Measurements from ENCODE around the gene EN1. TPM values are rescaled to one million over a fixed set of nuclear protein-coding genes. Genes with fewer than 3 reads are reported as not detected.
A peak's percentile ranks its signal among the peaks of the same experiment; 100 is the strongest.

EN1 gene
- polyA plus RNA-seq, 3 donors, result not detected

- H4K20me1 ChIP-seq (ENCODE audit: insufficient read depth, low read length), result no peaks in the 10 kb centered on the region
- H3K27ac ChIP-seq (ENCODE audit: low read depth in 1 of 2, low read length in 2 of 2), result no peak overlapping the region
- Mint-ChIP-seq H3K27ac (no peak overlapping the region), H3K4me3 (peak overlapping the region; percentile 41 to 86), H3K27me3 (ENCODE audit: low read depth in 3 of 3) (peaks cover 97 to 98% (median 97%) of the 10 kb centered on the region in 3 donors), H3K4me1 (peaks cover 4% of the 10 kb centered on the region), H3K36me3 (peaks cover 0 to 6% of the 10 kb centered on the region in 2 donors), H3K9me3 (peaks cover 0 to 23% (median 11%) of the 10 kb centered on the region in 7 donors)
- TF ChIP-seq, protein P1, sequence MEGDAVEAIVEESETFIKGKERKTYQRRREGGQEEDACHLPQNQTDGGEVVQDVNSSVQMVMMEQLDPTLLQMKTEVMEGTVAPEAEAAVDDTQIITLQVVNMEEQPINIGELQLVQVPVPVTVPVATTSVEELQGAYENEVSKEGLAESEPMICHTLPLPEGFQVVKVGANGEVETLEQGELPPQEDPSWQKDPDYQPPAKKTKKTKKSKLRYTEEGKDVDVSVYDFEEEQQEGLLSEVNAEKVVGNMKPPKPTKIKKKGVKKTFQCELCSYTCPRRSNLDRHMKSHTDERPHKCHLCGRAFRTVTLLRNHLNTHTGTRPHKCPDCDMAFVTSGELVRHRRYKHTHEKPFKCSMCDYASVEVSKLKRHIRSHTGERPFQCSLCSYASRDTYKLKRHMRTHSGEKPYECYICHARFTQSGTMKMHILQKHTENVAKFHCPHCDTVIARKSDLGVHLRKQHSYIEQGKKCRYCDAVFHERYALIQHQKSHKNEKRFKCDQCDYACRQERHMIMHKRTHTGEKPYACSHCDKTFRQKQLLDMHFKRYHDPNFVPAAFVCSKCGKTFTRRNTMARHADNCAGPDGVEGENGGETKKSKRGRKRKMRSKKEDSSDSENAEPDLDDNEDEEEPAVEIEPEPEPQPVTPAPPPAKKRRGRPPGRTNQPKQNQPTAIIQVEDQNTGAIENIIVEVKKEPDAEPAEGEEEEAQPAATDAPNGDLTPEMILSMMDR (IDR thresholded peaks at IDR 0.05), result no peak
- H3K4me1 ChIP-seq (ENCODE audit: control insufficient read depth in 1 of 2, insufficient read depth in 2 of 2, low read length in 2 of 2), result no peaks in the 10 kb centered on the region
- DNase-seq, result no peak
- peak overlapping the region; percentile 28 for H3K4me2 ChIP-seq (replicated peaks; ENCODE audit: extremely low read depth, low read length, poor library complexity, severe bottlenecking)
- no peaks in the 10 kb centered on the region for H3K36me3 ChIP-seq (replicated peaks in 1 of 2; ENCODE audit: control insufficient read depth in 1 of 2, insufficient read depth in 2 of 2, low read length in 2 of 2)
- intact Hi-C loops (cut with micrococcal nuclease), result no loop called here
- H3K4me3 ChIP-seq (replicated peaks in 1 of 3; ENCODE audit: low read depth in 2 of 3, low read length in 3 of 3), result no peak overlapping the region
- no peaks in the 10 kb centered on the region for H3K79me2 ChIP-seq (ENCODE audit: insufficient read depth, low read length)
- no peak overlapping the region for H3K9ac ChIP-seq (ENCODE audit: insufficient read depth, low read length, poor library complexity, severe bottlenecking)
- H3K9me3 ChIP-seq (replicated peaks in 1 of 2; ENCODE audit: control insufficient read depth in 1 of 2, insufficient read depth in 1 of 2, low read length in 2 of 2), result peaks cover 0 to 55% of the 10 kb centered on the region in 2 donors
- 2% methylated on average over 53 of the region's 61 CpGs for WGBS (ENCODE audit: insufficient coverage)
- peaks cover 92 to 100% of the 10 kb centered on the region in 2 donors for H3K27me3 ChIP-seq (ENCODE audit: control insufficient read depth in 2 of 2, insufficient read depth in 2 of 2, low read length in 2 of 2)
- H2AFZ ChIP-seq (ENCODE audit: insufficient read depth, low read depth, low read length, poor library complexity, severe bottlenecking), result no peak overlapping the region
Observed at GRCh38 chr2:118834901-118835745, 12.3 kb downstream of the EN1 start.

DNA sequence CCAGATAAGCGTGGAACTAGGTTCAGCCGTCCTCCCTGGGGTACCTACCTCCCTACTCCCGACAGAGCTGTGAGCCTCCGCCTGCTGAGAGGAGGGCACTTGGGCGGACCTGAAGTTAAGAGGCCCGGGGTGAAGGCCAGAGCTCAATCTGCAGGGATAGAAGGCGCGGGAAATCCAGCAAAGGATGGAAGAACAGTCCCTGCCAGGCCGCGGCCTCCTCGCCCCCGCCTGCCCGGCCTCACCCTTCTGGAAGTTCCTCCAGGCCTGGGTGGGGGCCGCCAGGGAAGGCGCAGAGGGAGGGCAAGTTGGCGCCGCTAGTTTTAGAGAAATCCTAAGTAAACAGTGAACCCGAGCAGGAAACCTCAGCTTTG, 13.0 kb downstream of the EN1 start:
- H3K4me3 Mint-ChIP-seq, result peak overlapping the region in 1 of 2 donors; percentile 86
- no peak for DNase-seq
- no peak overlapping the region for H3K4me2 ChIP-seq (replicated peaks; ENCODE audit: extremely low read depth, low read length, poor library complexity, severe bottlenecking)

More for the DNA sequence above, 13.0 kb downstream of the EN1 start:
- Mint-ChIP-seq H3K27ac (no peak overlapping the region), H3K9me3 (peaks cover 0 to 23% (median 11%) of the 10 kb centered on the region in 7 donors), H3K36me3 (peaks cover 0 to 6% of the 10 kb centered on the region in 2 donors), H3K4me1 (peaks cover 4% of the 10 kb centered on the region), H3K27me3 (ENCODE audit: low read depth in 3 of 3) (peaks cover 96 to 98% (median 96%) of the 10 kb centered on the region in 3 donors)
- Histone ChIP-seq H3K4me3 (replicated peaks in 1 of 3; ENCODE audit: low read depth in 2 of 3, low read length in 3 of 3) (no peak overlapping the region), H3K27me3 (ENCODE audit: control insufficient read depth in 2 of 2, insufficient read depth in 2 of 2, low read length in 2 of 2) (peaks cover 89 to 100% of the 10 kb centered on the region in 2 donors), H3K79me2 (ENCODE audit: insufficient read depth, low read length) (no peaks in the 10 kb centered on the region), H2AFZ (ENCODE audit: insufficient read depth, low read depth, low read length, poor library complexity, severe bottlenecking) (no peak overlapping the region), H3K36me3 (replicated peaks in 1 of 2; ENCODE audit: control insufficient read depth in 1 of 2, insufficient read depth in 2 of 2, low read length in 2 of 2) (no peaks in the 10 kb centered on the region), H3K9ac (ENCODE audit: insufficient read depth, low read length, poor library complexity, severe bottlenecking) (no peak overlapping the region), H4K20me1 (ENCODE audit: insufficient read depth, low read length) (no peaks in the 10 kb centered on the region), H3K4me1 (ENCODE audit: control insufficient read depth in 1 of 2, insufficient read depth in 2 of 2, low read length in 2 of 2) (no peaks in the 10 kb centered on the region), H3K27ac (ENCODE audit: low read depth in 1 of 2, low read length in 2 of 2) (no peak overlapping the region), H3K9me3 (replicated peaks in 1 of 2; ENCODE audit: control insufficient read depth in 1 of 2, insufficient read depth in 1 of 2, low read length in 2 of 2) (peaks cover 0 to 48% of the 10 kb centered on the region in 2 donors)
- WGBS (ENCODE audit: insufficient coverage), result 2% methylated on average over 17 of the region's 18 CpGs
- intact Hi-C loops (cut with micrococcal nuclease), result no loop called here
- TF ChIP-seq, protein P1 (IDR thresholded peaks at IDR 0.05), result no peak

Data from CD14-positive monocyte (primary cell).